ENCODE measurements around the gene CHST9. TPM values are rescaled to one million over a fixed set of nuclear protein-coding genes. Genes with fewer than 3 reads are reported as not detected.
A peak's percentile ranks its signal among the peaks of the same experiment; 100 is the strongest.

Gene CHST9
- total RNA-seq, 1 experiment from 2014 or later, result 3.5 TPM

GRCh38 chr18:27184115-27185024 lies 738 bp downstream of the CHST9 start:
- no peak overlapping the region for H3K14ac ChIP-seq (ENCODE audit: insufficient read depth, low read length)
- Mint-ChIP-seq H3K9me3 (no peaks in the 10 kb centered on the region), H3K4me3 (peak overlapping the region; percentile 78 to 87), H3K36me3 (ENCODE audit: insufficient read depth in 1 of 3, low read depth in 3 of 3) (no peaks in the 10 kb centered on the region), H3K4me1 (peaks cover 16 to 19% of the 10 kb centered on the region in 2 experiments), H3K27me3 (ENCODE audit: low read depth) (peaks cover 27% of the 10 kb centered on the region), H3K27ac (no peak overlapping the region)
- no peak for TF ChIP-seq CTCF (conservative IDR thresholded peaks at IDR 0.05)
- no peak overlapping the region for H2BK20ac ChIP-seq (ENCODE audit: low read depth, low read length, poor library complexity, severe bottlenecking)
- H3K4me1 ChIP-seq (ENCODE audit: insufficient read depth, low read length), result no peaks in the 10 kb centered on the region
- no CpG with 5 or more reads among the region's 33 CpGs for WGBS (ENCODE audit: extremely low coverage, insufficient read length, low lambda C conversion rate)
- H3K56ac ChIP-seq (ENCODE audit: insufficient read length, low read depth, low read length), result no peak overlapping the region
- no peak overlapping the region for H3K23ac ChIP-seq (ENCODE audit: insufficient read length, low read depth, low read length)
- H2BK5ac ChIP-seq (ENCODE audit: insufficient read length, low read length), result no peak overlapping the region
- no peak overlapping the region for H2AK5ac ChIP-seq (ENCODE audit: insufficient read length, low read length)
- no peaks in the 10 kb centered on the region for H3K79me1 ChIP-seq (ENCODE audit: insufficient read depth, low read depth, low read length, poor library complexity, severe bottlenecking)
- H2AFZ ChIP-seq (ENCODE audit: low read length), result no peak overlapping the region
- H2BK15ac ChIP-seq (ENCODE audit: low read depth, low read length), result no peak overlapping the region
- H2BK12ac ChIP-seq (ENCODE audit: insufficient read length, low read depth, low read length), result no peak overlapping the region
- no peak overlapping the region for H4K8ac ChIP-seq (replicated peaks; ENCODE audit: insufficient read length, low read depth, low read length)
- H3K18ac ChIP-seq (ENCODE audit: insufficient read length, low read depth, low read length), result no peak overlapping the region
- no peaks in the 10 kb centered on the region; the same call in 1 of the 2 replicates for H3K79me2 ChIP-seq (ENCODE audit: insufficient read depth, low read length)
- H4K20me1 ChIP-seq (ENCODE audit: control insufficient read depth, insufficient read depth, insufficient read length), result no peaks in the 10 kb centered on the region
- no peak overlapping the region for H4K5ac ChIP-seq (ENCODE audit: insufficient read length, low read depth, low read length)
- H4K91ac ChIP-seq (ENCODE audit: insufficient read length, low read depth, low read length), result no peak overlapping the region
- H3K27me3 ChIP-seq (ENCODE audit: insufficient read depth, low read length), result no peaks in the 10 kb centered on the region
- H3K4me2 ChIP-seq (ENCODE audit: insufficient read depth, insufficient read length, low read length), result peak overlapping the region; percentile 55
- H2BK120ac ChIP-seq (ENCODE audit: low read depth, low read length, poor library complexity, severe bottlenecking), result no peak overlapping the region
- no peak overlapping the region for H3K27ac ChIP-seq (ENCODE audit: insufficient read length, low read depth, low read length)
- DNase-seq, result peak; percentile 62
- no peaks in the 10 kb centered on the region for H3K9me3 ChIP-seq (ENCODE audit: control insufficient read depth, low read depth, low read length)
- peaks cover 5% of the 10 kb centered on the region for H3K23me2 ChIP-seq (ENCODE audit: insufficient read length, low read depth, low read length, poor library complexity, severe bottlenecking)
- no peak overlapping the region for H3K4ac ChIP-seq (ENCODE audit: low read depth, low read length)
- no peak overlapping the region for H3T11ph ChIP-seq (ENCODE audit: low read length)
- H3K9ac ChIP-seq (ENCODE audit: extremely low read depth, insufficient read length, low read length), result no peak overlapping the region

All from H9 (cell line).